Sigmoid colon (tissue), 7 donors: ENCODE results near the gene MAGI2. TPM values are rescaled to one million over a fixed set of nuclear protein-coding genes. Genes with fewer than 3 reads are reported as not detected.

Experiments used
- DNase-seq: peaks from one replicate; pipeline ENCODE4 v3.0.0-alpha.2; 2019
- H3K27ac ChIP-seq, 4 donors: fragments of 200-600 bp; sonication (generic); one replicate each; pipeline ENCODE4 v1.5.1; 2016 to 2019; ENCODE audit warnings: mild to moderate bottlenecking in 1 of 4
- H3K27me3 ChIP-seq, 3 donors: fragments of 200-600 bp; sonication (generic); one replicate each; pipeline ENCODE4 v1.5.1; 2019; ENCODE audit warnings: mild to moderate bottlenecking in 1 of 3
- H3K36me3 ChIP-seq, 4 donors: fragments of 200-600 bp; sonication (generic); one replicate each; pipeline ENCODE4 v1.5.1; 2016 to 2019
- H3K4me1 ChIP-seq, 4 donors: fragments of 200-600 bp; sonication (generic); one replicate each; pipeline ENCODE4 v1.5.1; 2017 to 2019
- H3K4me3 ChIP-seq, 4 donors: fragments of 200-600 bp; sonication (generic); one replicate each; pipeline ENCODE4 v1.5.1; 2017 to 2019; ENCODE audit warnings: mild to moderate bottlenecking in 2 of 4, moderate library complexity in 1 of 4
- H3K9me3 ChIP-seq, 4 donors: fragments of 200-600 bp in 3 of 4; sonication (generic) in 3 of 4; one replicate each; pipeline versions ENCODE4 v1.5.1 to v1.6.1; 2013 to 2019
- EP300 ChIP-seq, 4 donors: sonication (generic); formaldehyde crosslinking; IDR thresholded peaks; one replicate each; pipeline ENCODE4 v1.6.1; 2017; ENCODE audit warnings: antibody characterized with exemption in 4 of 4
- POLR2A ChIP-seq, 2 donors: fragments of 450-650 bp; IDR thresholded peaks; one replicate each; pipeline ENCODE4 v1.6.1; 2016; ENCODE audit warnings: antibody characterized with exemption in 2 of 2, mild to moderate bottlenecking in 2 of 2, moderate library complexity in 2 of 2
- POLR2AphosphoS5 ChIP-seq, 4 donors: sonication (generic); formaldehyde crosslinking; IDR thresholded peaks; one replicate each; pipeline ENCODE4 v1.6.1; 2017; ENCODE audit warnings: antibody characterized with exemption in 4 of 4
- WGBS, 2 donors: extraction: QIAGEN DNeasy Blood & Tissue Kit; methylation state at CpG; one replicate each; pipeline ENCODE4 v1.1.7; 2013; 5-methylcytosine and 5-hydroxymethylcytosine counted together
- intact Hi-C: fragments of 100-400 bp; cut with DNase I; formaldehyde crosslinking; loops from one replicate; pipeline ENCODE4 v1.15.1; 2023
- polyA plus RNA-seq, 3 donors: library from polyadenylated mRNA; stranded (reverse); fragments of 200-250 nt; gene quantifications; one replicate each; pipeline ENCODE4 v1.2.3, GENCODE V29; 2013
- total RNA-seq, 4 donors: library from RNA; depleted of rRNA; stranded (reverse); fragments of >200 nt; gene quantifications; one replicate each; pipeline ENCODE4 v1.1.0, GENCODE V29; 2016
- TF ChIP-seq, protein P1 (sequence below), 4 experiments: fragments of 450-650 bp in 3 of 4; fragments of 200-600 bp in 1 of 4; IDR thresholded peaks; one replicate each; pipeline ENCODE4 v1.5.1; 2016 to 2019; ENCODE audit warnings: antibody characterized with exemption in 4 of 4, mild to moderate bottlenecking in 3 of 4, moderate library complexity in 2 of 4
- donor health status: healthy with polysubstance abuse.
- donor health status: Bipolar disorder and iron deficiency.
- donor health status: healthy.

The MAGI2 gene
- total and polyA plus RNA-seq, 7 donors, result 0.69 to 26.9 (median 14.7) TPM

DNA sequence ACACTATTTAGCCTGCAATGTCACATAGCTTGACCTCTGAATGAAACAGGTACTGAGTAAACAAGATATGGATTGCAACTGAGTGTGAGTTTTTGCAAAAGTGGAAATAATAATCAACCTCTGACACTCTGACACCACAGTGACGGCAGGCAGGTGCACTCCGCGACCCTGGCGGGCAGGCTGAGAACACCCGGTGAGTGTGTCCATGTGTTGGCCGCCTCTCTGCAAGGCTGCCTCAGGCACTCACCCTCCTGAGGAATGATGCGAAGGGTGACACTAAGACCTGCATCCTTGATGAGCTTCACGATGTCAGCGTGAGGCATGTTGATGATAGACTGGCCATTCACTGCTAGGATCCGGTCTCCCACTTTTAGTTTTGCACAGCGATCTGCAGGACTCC lies 1318.7 kb downstream of the MAGI2 start:
- Histone ChIP-seq H3K4me1 (no peaks in the 10 kb centered on the region), H3K4me3 (no peak overlapping the region), H3K36me3 (no peaks in the 10 kb centered on the region), H3K27me3 (no peaks in the 10 kb centered on the region), H3K9me3 (no peaks in the 10 kb centered on the region), H3K27ac (no peak overlapping the region)
- WGBS, 2 donors, result 80 to 87% methylated on average over 11 of the region's 11 CpGs
- intact Hi-C loops, result no loop called here
- DNase-seq, result no peak
- TF ChIP-seq POLR2A (IDR thresholded peaks at IDR 0.05), result no peak
- no peak for TF ChIP-seq EP300 (IDR thresholded peaks at IDR 0.05)
- no peak for TF ChIP-seq POLR2AphosphoS5 (IDR thresholded peaks at IDR 0.05)
- TF ChIP-seq, protein P1, sequence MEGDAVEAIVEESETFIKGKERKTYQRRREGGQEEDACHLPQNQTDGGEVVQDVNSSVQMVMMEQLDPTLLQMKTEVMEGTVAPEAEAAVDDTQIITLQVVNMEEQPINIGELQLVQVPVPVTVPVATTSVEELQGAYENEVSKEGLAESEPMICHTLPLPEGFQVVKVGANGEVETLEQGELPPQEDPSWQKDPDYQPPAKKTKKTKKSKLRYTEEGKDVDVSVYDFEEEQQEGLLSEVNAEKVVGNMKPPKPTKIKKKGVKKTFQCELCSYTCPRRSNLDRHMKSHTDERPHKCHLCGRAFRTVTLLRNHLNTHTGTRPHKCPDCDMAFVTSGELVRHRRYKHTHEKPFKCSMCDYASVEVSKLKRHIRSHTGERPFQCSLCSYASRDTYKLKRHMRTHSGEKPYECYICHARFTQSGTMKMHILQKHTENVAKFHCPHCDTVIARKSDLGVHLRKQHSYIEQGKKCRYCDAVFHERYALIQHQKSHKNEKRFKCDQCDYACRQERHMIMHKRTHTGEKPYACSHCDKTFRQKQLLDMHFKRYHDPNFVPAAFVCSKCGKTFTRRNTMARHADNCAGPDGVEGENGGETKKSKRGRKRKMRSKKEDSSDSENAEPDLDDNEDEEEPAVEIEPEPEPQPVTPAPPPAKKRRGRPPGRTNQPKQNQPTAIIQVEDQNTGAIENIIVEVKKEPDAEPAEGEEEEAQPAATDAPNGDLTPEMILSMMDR (IDR thresholded peaks at IDR 0.05), result no peak

DNA sequence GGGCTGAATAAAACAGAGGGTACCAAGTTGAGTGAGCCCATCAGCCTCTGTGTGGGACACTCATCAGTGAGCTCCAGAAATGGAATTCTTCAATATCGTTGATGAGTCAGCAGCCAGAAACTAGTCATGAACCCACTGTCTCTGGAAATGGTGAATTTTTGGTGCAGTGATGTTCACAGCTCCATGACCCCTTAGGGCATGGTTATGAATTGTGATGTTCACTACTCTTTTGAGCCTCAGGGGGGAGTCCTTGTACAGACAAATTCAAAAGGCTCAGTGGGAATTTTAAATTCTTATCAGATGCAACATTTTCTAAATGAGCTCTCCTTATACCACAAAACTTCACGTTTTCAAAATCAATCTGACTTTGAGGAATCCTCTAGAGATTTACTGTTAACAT lies 1319.2 kb downstream of the MAGI2 start:
- DNase-seq, result no peak
- 34 to 58% methylated on average over 2 of the region's 2 CpGs for WGBS, 2 donors
- Histone ChIP-seq H3K4me3 (no peak overlapping the region), H3K4me1 (no peaks in the 10 kb centered on the region), H3K27me3 (no peaks in the 10 kb centered on the region), H3K9me3 (no peaks in the 10 kb centered on the region), H3K27ac (no peak overlapping the region), H3K36me3 (no peaks in the 10 kb centered on the region)
- intact Hi-C loops, result no loop called here
- no peak for TF ChIP-seq POLR2AphosphoS5 (IDR thresholded peaks at IDR 0.05)
- no peak for TF ChIP-seq EP300 (IDR thresholded peaks at IDR 0.05)
- no peak for TF ChIP-seq POLR2A (IDR thresholded peaks at IDR 0.05)
- TF ChIP-seq, protein P1 (IDR thresholded peaks at IDR 0.05), result no peak

DNA sequence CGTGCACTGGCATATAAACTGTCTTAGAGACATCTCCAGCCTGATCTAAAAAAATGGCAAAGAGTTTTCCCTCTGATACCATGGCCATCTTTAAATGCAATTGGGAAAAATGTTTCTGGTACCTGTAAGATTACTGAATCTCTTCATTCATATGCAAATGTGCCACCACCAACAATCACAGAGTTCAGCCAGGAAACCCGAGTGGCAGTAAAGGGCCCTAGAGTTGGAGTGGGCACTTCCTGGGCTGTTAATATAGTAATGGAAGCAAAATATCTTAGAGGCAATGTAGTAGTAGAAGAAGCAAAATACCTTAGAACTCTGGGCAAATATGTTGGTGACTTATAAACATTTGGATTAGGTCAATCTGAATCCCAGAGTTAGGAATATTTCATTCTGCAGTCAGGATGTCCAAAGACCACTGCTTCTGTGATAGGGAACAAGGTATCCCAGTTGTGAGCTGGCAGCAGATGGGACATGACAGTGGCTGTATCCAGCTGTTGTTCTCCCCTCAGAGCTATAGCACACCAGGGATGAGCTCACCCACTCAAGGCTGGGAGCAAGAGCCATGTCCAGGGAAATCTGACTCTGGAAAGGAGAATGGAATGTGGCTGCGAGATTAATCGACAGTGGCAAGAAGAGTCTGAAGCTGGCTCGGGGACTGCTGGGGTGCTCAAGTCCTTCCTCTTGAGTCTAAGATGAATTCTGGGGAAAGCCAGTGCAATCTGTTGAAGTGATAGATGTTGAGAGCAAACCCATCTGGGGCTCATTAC lies 1322.8 kb downstream of the MAGI2 start:
- Histone ChIP-seq H3K27ac (no peak overlapping the region), H3K36me3 (no peaks in the 10 kb centered on the region), H3K4me3 (no peak overlapping the region), H3K9me3 (no peaks in the 10 kb centered on the region), H3K27me3 (no peaks in the 10 kb centered on the region), H3K4me1 (no peaks in the 10 kb centered on the region)
- no peak for DNase-seq
- 63 to 71% methylated on average over 5 of the region's 5 CpGs for WGBS, 2 donors
- TF ChIP-seq POLR2A (IDR thresholded peaks at IDR 0.05) (no peak), EP300 (IDR thresholded peaks at IDR 0.05) (no peak), POLR2AphosphoS5 (IDR thresholded peaks at IDR 0.05) (no peak)
- TF ChIP-seq, protein P1 (IDR thresholded peaks at IDR 0.05), result no peak
- intact Hi-C loops, result no loop called here

DNA sequence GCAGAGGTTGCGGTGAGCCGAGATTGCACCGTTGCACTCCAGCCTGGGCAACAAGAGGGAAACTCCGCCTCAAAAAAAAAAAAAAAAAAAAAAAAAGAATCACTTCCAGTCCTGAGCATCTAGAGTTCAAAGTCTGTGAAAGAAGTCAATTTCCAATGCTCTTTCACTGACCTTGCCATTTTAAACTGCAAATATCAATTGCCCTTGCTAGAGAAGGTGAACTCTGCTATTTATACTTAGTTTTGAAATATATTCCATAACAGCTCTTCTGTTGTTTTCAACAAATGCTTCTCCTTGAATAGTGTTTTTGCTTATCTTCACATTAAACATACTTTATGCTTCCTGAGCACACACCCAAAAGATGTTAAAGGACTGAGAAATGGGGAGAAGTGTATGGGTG lies 1323.6 kb downstream of the MAGI2 start:
- Histone ChIP-seq H3K9me3 (no peaks in the 10 kb centered on the region), H3K27me3 (no peaks in the 10 kb centered on the region), H3K36me3 (no peaks in the 10 kb centered on the region), H3K27ac (no peak overlapping the region), H3K4me3 (no peak overlapping the region), H3K4me1 (no peaks in the 10 kb centered on the region)
- intact Hi-C loops, result no loop called here
- no peak for DNase-seq
- 78 to 95% methylated on average over 4 of the region's 4 CpGs for WGBS, 2 donors
- TF ChIP-seq POLR2A (IDR thresholded peaks at IDR 0.05) (no peak), POLR2AphosphoS5 (IDR thresholded peaks at IDR 0.05) (no peak), EP300 (IDR thresholded peaks at IDR 0.05) (no peak)
- TF ChIP-seq, protein P1 (IDR thresholded peaks at IDR 0.05), result no peak

DNA sequence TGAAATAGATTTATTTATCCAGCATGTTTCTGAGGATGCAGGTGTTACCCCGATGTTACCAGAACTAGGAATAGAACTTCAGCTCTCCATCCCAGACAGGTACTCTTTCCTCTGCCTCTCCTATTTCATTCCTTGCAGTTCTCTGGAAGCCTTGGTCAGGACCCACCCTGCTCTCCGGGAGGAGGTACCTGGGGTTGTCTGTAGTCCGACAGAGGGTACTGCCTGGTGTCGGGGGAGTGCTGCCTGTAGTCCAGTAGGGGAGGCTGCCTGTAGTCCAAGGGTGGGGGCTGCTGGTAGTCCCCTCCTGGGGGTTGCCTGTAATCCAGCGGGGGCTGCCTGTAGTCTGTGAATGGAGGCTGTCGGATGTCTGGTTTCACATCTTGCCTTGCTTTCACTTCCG lies 1326.5 kb downstream of the MAGI2 start:
- Histone ChIP-seq H3K4me1 (no peaks in the 10 kb centered on the region), H3K27me3 (no peaks in the 10 kb centered on the region), H3K9me3 (no peaks in the 10 kb centered on the region), H3K4me3 (no peak overlapping the region), H3K36me3 (no peaks in the 10 kb centered on the region), H3K27ac (no peak overlapping the region)
- intact Hi-C loops, result no loop called here
- no peak for DNase-seq
- TF ChIP-seq POLR2AphosphoS5 (IDR thresholded peaks at IDR 0.05) (no peak), EP300 (IDR thresholded peaks at IDR 0.05) (no peak), POLR2A (IDR thresholded peaks at IDR 0.05) (no peak)
- TF ChIP-seq, protein P1 (IDR thresholded peaks at IDR 0.05), result no peak
- 80 to 83% methylated on average over 7 of the region's 7 CpGs for WGBS, 2 donors
